Kidney (tissue), 14 donors: Measurements from ENCODE around the gene KNCN. TPM values are rescaled to one million over a fixed set of nuclear protein-coding genes. Genes with fewer than 3 reads are reported as not detected.

Source experiments
- DNase-seq, 5 donors: peaks; one replicate each; pipeline ENCODE4 v3.0.0-alpha.2; 2013 to 2020
- FAIRE-seq: peaks from 2 replicates; lab custom pipeline; 2012; peaks lifted over from hg19 to GRCh38; lab: Jason Lieb, UNC
- H3K27ac ChIP-seq, 2 donors: one replicate each; pipeline ENCODE4 v1.7.0; 2013; ENCODE audit warnings: low read depth in 2 of 2, low read length in 2 of 2, inconsistent platforms in 1 of 2
- H3K27me3 ChIP-seq: one replicate; pipeline ENCODE4 v1.7.1; 2013; ENCODE audit warnings: low read length, inconsistent platforms; ENCODE audit not compliant: control insufficient read depth, insufficient read depth
- H3K36me3 ChIP-seq, 3 donors: one replicate each; pipeline versions ENCODE4 v1.7.0 to v1.7.1; 2013; ENCODE audit warnings: low read length in 3 of 3, control low read depth in 1 of 3, inconsistent platforms in 1 of 3; ENCODE audit not compliant: insufficient read depth in 3 of 3, control insufficient read depth in 2 of 3
- H3K4me1 ChIP-seq, 3 donors: one replicate each; pipeline versions ENCODE4 v1.7.0 to v1.7.1; 2013; ENCODE audit warnings: low read length in 3 of 3, inconsistent platforms in 1 of 3, low read depth in 1 of 3; ENCODE audit not compliant: control insufficient read depth in 2 of 3, insufficient read depth in 2 of 3
- H3K4me3 ChIP-seq, 3 donors: one replicate each; pipeline versions ENCODE4 v1.7.0 to v1.8.1; 2013; ENCODE audit warnings: low read length in 3 of 3, control low read depth in 1 of 3, inconsistent platforms in 1 of 3
- H3K9ac ChIP-seq, 3 donors: one replicate each; pipeline versions ENCODE4 v1.7.0 to v1.7.1; 2013; ENCODE audit warnings: low read length in 3 of 3, control low read depth in 1 of 3, inconsistent platforms in 1 of 3
- H3K9me3 ChIP-seq, 3 donors: one replicate each; pipeline versions ENCODE4 v1.7.0 to v1.7.1; 2013; ENCODE audit warnings: low read length in 3 of 3, control low read depth in 1 of 3, inconsistent platforms in 1 of 3; ENCODE audit not compliant: control insufficient read depth in 2 of 3, insufficient read depth in 1 of 3
- intact Hi-C: fragments of 100-400 bp; cut with DNase I; formaldehyde crosslinking; loops from one replicate; pipeline ENCODE4 v1.11.1; 2022
- polyA plus RNA-seq: library from polyadenylated mRNA; stranded (reverse); fragments of 350-450 nt; fragmentation: Illumina TruSeq; extraction: RNeasy Lipid Tissue Mini Kit (QIAGEN cat#74804); gene quantifications from one replicate; pipeline ENCODE4 v1.2.3, GENCODE V29; 2014; ENCODE audit warnings: low read depth, low replicate concordance; ENCODE audit not compliant: insufficient read depth
- total RNA-seq: library from RNA; stranded (reverse); fragmentation: NEBNext Ultra II Directional; extraction: Animal tissue kit (Norgen Biotek cat#: 25700); gene quantifications from one replicate; pipeline ENCODE4 v1.2.1, GENCODE V29; 2021
- TF ChIP-seq, protein P1 (sequence below): IDR thresholded peaks from 3 replicates; pipeline ENCODE4 v1.5.1; 2012; ENCODE audit warnings: mild to moderate bottlenecking, moderate library complexity, borderline replicate concordance; ENCODE audit not compliant: insufficient read depth; ENCODE audit errors: extremely low read depth
- donor health status: control.
- donor health status: control.
- donor health status: control.
- donor health status: control.
- donor health status: control.
- donor health status: DM: yes; HTN: yes; CAD: no.
- donor health status: Normal renal cell carcinoma (clear cell type).

The KNCN gene
- total and polyA plus RNA-seq, 2 donors from 2014 or later = not detected

DNA sequence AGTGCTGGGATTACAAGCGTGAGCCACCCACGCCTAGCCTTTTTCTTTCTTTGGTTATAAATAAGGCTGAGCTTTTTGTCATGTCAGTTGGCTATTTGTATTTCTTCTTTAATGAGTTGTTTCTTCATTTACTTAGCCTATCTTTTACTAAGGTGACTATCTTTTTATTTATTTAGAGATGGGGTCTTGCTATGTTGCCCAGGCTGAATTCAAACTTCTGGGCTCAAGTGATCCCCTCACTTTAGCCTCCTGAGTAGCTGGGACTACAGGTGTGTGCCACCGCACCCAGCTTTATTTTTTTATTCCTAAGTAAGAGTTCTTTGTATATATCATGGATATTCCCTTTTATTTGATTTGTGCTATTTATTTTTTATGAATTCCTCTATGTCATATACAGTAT, 49.9 kb downstream of the KNCN start:
- FAIRE-seq (no peak), DNase-seq (no peak)
- no peak overlapping the region for H3K27ac ChIP-seq
- no peak overlapping the region for H3K4me3 ChIP-seq
- H3K27me3 ChIP-seq = peaks cover 16% of the 10 kb centered on the region
- H3K4me1 ChIP-seq = no peaks in the 10 kb centered on the region
- TF ChIP-seq, protein P1, sequence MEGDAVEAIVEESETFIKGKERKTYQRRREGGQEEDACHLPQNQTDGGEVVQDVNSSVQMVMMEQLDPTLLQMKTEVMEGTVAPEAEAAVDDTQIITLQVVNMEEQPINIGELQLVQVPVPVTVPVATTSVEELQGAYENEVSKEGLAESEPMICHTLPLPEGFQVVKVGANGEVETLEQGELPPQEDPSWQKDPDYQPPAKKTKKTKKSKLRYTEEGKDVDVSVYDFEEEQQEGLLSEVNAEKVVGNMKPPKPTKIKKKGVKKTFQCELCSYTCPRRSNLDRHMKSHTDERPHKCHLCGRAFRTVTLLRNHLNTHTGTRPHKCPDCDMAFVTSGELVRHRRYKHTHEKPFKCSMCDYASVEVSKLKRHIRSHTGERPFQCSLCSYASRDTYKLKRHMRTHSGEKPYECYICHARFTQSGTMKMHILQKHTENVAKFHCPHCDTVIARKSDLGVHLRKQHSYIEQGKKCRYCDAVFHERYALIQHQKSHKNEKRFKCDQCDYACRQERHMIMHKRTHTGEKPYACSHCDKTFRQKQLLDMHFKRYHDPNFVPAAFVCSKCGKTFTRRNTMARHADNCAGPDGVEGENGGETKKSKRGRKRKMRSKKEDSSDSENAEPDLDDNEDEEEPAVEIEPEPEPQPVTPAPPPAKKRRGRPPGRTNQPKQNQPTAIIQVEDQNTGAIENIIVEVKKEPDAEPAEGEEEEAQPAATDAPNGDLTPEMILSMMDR = no peak
- no peak overlapping the region for H3K9ac ChIP-seq
- no peaks in the 10 kb centered on the region for H3K9me3 ChIP-seq
- no peaks in the 10 kb centered on the region for H3K36me3 ChIP-seq
- intact Hi-C loops = no loop called here

- TF ChIP-seq, protein P1 = no peak
- H3K9ac ChIP-seq = no peak overlapping the region
- no peak overlapping the region for H3K4me3 ChIP-seq
- H3K27ac ChIP-seq = no peak overlapping the region
- intact Hi-C loops = no loop called here
- H3K4me1 ChIP-seq = no peaks in the 10 kb centered on the region
- DNase-seq (no peak), FAIRE-seq (no peak)
- no peaks in the 10 kb centered on the region for H3K9me3 ChIP-seq
- H3K36me3 ChIP-seq = no peaks in the 10 kb centered on the region
- peaks cover 36% of the 10 kb centered on the region for H3K27me3 ChIP-seq
Measured at GRCh38 chr1:46497665-46498064, 53.8 kb downstream of the KNCN start.

GRCh38 chr1:46497020-46497419, 54.4 kb downstream of the KNCN start:
- FAIRE-seq (no peak), DNase-seq (no peak)
- no peak overlapping the region for H3K27ac ChIP-seq
- no peak overlapping the region for H3K4me3 ChIP-seq
- no peaks in the 10 kb centered on the region for H3K4me1 ChIP-seq
- peaks cover 39% of the 10 kb centered on the region for H3K27me3 ChIP-seq
- TF ChIP-seq, protein P1 = no peak
- H3K9ac ChIP-seq = no peak overlapping the region
- no peaks in the 10 kb centered on the region for H3K9me3 ChIP-seq
- no peaks in the 10 kb centered on the region for H3K36me3 ChIP-seq
- intact Hi-C loops = no loop called here

- Histone ChIP-seq H3K4me1 (no peaks in the 10 kb centered on the region), H3K27ac (no peak overlapping the region), H3K36me3 (no peaks in the 10 kb centered on the region), H3K4me3 (no peak overlapping the region), H3K9me3 (no peaks in the 10 kb centered on the region), H3K27me3 (peaks cover 40% of the 10 kb centered on the region), H3K9ac (no peak overlapping the region)
- DNase-seq (no peak), FAIRE-seq (no peak)
- intact Hi-C loops = no loop called here
- TF ChIP-seq, protein P1 = no peak
Measured at GRCh38 chr1:46496505-46496904, 54.9 kb downstream of the KNCN start.
